Measurements from ENCODE around the gene PLA2G2D. TPM values are rescaled to one million over a fixed set of nuclear protein-coding genes. Genes with fewer than 3 reads are reported as not detected.
A peak's percentile ranks its signal among the peaks of the same experiment; 100 is the strongest.

The PLA2G2D gene
- total and polyA plus RNA-seq, 9 of the 15 experiments (the other 6 are each of a cell fraction or from before 2014, with no cell fraction given) = not detected

GRCh38 chr1:20100632-20101355 is 18.5 kb downstream of the PLA2G2D start (continued):
- TF ChIP-seq DEAF1 (CRISPR knock-in tag; IDR thresholded peaks at IDR 0.05) (peak; percentile 82), ZBTB26 (CRISPR knock-in tag; IDR thresholded peaks at IDR 0.05) (no peak), ARID4B (CRISPR knock-in tag; IDR thresholded peaks at IDR 0.05) (no peak), STAG1 (CRISPR knock-in tag; IDR thresholded peaks at IDR 0.05; ENCODE audit: borderline replicate concordance) (peak; percentile 64; the same call in 1 of the 2 replicates), ZNF280A (IDR thresholded peaks at IDR 0.05; ENCODE audit: low read depth, partially characterized antibody) (no peak), RFX7 (CRISPR knock-in tag; IDR thresholded peaks at IDR 0.05) (no peak), VEZF1 (CRISPR knock-in tag; IDR thresholded peaks at IDR 0.05) (peak; percentile 48; the same call in 1 of the 2 replicates), U2AF1 (optimal IDR thresholded peaks at IDR 0.05; ENCODE audit: low read depth, low read length) (no peak), GATAD2B (IDR thresholded peaks at IDR 0.05; ENCODE audit: borderline replicate concordance) (no peak), DACH1 (IDR thresholded peaks at IDR 0.05; ENCODE audit: partially characterized antibody) (no peak)
